Measurements from ENCODE around the gene HOMER2.

GRCh38 chr15:82921939-82922338 lies 30.6 kb downstream of the HOMER2 start:
- TF ChIP-seq POLR2AphosphoS5 (IDR thresholded peaks at IDR 0.05; ENCODE audit: low read depth) = no peak
- TF ChIP-seq, protein P1, sequence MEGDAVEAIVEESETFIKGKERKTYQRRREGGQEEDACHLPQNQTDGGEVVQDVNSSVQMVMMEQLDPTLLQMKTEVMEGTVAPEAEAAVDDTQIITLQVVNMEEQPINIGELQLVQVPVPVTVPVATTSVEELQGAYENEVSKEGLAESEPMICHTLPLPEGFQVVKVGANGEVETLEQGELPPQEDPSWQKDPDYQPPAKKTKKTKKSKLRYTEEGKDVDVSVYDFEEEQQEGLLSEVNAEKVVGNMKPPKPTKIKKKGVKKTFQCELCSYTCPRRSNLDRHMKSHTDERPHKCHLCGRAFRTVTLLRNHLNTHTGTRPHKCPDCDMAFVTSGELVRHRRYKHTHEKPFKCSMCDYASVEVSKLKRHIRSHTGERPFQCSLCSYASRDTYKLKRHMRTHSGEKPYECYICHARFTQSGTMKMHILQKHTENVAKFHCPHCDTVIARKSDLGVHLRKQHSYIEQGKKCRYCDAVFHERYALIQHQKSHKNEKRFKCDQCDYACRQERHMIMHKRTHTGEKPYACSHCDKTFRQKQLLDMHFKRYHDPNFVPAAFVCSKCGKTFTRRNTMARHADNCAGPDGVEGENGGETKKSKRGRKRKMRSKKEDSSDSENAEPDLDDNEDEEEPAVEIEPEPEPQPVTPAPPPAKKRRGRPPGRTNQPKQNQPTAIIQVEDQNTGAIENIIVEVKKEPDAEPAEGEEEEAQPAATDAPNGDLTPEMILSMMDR (IDR thresholded peaks at IDR 0.05; ENCODE audit: insufficient read depth, low read length) = no peak
- TF ChIP-seq, protein P2, sequence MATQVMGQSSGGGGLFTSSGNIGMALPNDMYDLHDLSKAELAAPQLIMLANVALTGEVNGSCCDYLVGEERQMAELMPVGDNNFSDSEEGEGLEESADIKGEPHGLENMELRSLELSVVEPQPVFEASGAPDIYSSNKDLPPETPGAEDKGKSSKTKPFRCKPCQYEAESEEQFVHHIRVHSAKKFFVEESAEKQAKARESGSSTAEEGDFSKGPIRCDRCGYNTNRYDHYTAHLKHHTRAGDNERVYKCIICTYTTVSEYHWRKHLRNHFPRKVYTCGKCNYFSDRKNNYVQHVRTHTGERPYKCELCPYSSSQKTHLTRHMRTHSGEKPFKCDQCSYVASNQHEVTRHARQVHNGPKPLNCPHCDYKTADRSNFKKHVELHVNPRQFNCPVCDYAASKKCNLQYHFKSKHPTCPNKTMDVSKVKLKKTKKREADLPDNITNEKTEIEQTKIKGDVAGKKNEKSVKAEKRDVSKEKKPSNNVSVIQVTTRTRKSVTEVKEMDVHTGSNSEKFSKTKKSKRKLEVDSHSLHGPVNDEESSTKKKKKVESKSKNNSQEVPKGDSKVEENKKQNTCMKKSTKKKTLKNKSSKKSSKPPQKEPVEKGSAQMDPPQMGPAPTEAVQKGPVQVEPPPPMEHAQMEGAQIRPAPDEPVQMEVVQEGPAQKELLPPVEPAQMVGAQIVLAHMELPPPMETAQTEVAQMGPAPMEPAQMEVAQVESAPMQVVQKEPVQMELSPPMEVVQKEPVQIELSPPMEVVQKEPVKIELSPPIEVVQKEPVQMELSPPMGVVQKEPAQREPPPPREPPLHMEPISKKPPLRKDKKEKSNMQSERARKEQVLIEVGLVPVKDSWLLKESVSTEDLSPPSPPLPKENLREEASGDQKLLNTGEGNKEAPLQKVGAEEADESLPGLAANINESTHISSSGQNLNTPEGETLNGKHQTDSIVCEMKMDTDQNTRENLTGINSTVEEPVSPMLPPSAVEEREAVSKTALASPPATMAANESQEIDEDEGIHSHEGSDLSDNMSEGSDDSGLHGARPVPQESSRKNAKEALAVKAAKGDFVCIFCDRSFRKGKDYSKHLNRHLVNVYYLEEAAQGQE (IDR thresholded peaks at IDR 0.05; ENCODE audit: insufficient replicate concordance, low read depth) = no peak
- no peak for TF ChIP-seq GABPA (IDR thresholded peaks at IDR 0.05; ENCODE audit: low read depth)

All from HL-60 (cell line).